Measurements from ENCODE around the gene PLEKHA7.

Gene PLEKHA7

DNA sequence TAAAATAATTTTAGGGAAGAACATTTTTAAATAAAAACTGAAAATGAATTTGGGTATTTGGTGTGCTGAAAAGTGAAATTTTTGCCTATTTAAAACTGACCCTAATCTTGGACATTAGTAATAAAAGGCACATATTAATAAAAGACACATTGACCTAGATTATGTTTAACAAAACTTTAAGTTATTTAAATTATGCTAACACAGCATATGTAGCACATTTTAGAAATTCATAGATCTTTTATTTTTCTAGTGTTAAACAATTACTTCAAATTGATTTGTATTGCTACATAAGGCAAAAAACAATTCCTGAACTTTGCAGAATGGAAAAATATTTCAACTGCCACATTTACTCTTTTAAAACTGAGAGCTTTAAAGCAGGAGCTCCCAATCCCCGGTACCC, 265.1 kb downstream of the PLEKHA7 start:
- no peak for DNase-seq (ENCODE audit: low read depth in 2 of 3, low spot score in 2 of 3)

DNA sequence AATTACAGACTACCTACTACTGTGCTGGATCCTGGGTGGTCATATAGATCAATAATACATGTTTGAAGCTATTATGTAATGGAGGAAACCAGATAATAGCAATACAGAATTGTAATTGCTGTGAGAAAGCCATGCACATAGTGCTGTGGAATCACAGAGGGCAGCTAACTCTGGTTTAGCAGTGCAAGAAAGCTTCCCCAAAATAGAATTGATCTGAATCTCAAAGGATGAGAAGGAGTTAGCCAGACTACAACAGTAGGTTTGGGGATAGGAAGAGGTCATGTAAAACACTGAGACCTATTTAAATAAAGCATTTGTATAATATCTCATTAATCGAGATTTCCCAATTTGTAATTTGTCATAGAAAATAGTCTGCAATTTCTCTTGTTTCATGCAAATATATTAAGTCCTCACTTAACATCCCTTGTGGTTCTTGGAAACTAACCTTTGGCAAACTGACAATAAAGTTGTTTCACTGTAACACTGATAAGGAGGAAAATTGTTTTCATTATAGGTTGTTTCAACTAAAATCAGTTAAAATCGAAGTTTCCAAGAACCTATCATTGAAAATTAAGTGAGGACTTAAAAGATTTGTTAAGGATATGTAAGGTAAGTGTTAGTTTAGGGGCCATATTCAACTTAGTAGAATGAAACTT, 268.1 kb downstream of the PLEKHA7 start:
- no peak for DNase-seq (ENCODE audit: low read depth in 2 of 3, low spot score in 2 of 3)

DNA sequence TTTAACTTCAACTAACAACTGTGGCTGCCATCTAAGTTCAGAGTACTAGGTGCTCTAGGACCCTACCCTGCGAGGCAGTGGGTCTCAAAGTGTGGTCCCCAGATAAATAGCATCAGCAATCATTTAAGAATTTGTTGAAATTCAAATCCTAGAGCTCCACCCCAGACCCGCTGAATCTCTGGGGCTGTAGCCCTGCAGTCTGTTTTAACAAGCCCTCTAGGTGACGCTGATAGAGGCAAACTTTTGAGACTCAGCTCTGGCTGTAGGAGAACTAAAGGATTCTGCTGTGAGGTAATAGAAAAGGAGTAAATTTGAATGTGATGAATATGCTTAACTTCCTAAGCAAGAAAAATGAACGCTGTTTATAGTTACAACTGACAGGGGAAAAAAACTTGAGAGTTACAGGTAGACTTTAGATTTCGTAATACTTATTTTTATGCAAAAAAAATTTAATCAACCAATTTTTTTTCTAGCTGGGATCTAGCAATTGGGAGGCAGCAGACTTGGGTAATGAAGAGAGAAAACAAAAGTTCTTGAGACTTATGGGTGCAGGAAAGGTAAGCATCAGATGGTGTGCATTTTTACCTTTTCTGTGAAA, 270.0 kb downstream of the PLEKHA7 start:
- DNase-seq (ENCODE audit: low read depth in 2 of 3, low spot score in 2 of 3) = no peak

DNA sequence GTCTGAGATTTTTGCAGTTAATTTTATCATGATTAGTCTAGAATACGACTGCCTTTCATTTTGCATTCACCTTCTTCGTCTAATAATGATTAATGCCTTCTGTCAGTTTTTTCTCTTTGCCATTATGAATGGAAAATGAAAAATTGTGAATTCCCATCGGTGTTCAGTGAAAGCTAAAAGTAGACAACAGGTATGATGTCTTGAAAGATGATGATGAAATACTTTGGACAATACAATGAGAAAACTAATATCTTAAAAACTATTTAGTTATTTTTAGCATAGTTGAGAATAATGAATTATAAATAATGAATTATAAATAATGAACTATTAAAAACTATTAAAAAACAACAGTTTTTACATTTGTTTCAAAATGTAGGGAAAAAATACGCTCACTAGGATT, 270.7 kb downstream of the PLEKHA7 start:
- no peak for DNase-seq (ENCODE audit: low read depth in 2 of 3, low spot score in 2 of 3)

DNA sequence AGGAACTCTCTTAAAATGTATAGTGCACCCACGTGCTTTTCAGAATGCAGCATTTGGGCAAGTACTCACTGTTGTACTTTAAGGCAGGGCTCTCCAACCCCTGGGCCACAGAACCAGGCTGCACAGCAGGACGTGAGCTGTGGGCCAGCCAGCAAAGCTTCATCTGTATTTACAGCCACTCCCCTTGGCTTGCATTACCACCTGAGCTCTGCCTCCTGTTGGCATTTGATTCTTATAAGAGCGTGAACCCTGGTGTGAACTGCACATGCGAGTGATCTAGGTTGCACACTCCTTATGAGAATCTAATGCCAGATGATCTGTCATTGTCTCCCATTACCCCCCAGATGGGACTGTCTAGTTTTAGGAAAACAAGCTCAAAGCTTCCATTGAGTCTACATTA, 272.7 kb downstream of the PLEKHA7 start:
- no peak for DNase-seq (ENCODE audit: low read depth in 2 of 3, low spot score in 2 of 3)

DNA sequence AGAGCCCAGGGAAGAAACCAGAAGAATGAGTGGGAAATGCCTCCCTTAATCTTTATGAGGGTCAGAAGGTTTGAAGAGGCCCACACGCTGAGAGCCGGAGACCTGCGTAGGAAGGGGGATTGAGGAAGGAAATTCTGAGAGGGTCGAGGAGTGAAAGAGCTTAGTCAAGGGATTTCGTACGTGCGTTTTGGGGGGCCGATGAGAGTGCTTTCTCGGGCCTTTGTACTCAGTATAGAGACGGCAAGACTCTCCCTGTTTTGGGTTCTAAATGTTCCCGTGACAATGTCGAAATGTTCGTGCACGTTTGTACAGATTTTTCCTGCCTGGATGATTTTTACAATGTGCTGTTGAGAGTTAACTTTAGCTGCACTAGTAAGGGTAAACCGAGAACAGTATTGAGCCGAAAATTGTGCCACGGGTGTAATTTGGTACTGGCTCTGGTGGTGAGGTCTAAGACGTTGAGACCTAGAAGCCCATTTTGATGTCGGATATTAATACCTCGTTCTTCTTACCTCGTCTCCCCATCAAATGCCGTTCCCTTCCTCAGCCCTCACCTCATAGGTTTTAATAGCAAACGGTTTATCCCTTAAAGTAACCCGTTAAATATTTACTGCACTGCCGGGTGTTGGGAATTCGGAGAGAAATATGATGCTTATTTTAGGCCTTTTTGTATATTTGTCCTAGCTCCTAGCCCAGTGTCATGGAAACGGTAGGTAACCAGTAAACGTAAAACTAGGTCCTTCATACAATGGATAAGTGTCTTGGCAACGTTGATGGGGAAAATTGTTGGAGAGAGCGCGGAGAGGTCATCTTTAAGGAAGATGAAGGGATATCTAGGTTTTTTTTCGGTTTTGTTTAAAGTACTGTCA, 275.0 kb downstream of the PLEKHA7 start:
- DNase-seq (ENCODE audit: low read depth in 2 of 3, low spot score in 2 of 3) = no peak

DNA sequence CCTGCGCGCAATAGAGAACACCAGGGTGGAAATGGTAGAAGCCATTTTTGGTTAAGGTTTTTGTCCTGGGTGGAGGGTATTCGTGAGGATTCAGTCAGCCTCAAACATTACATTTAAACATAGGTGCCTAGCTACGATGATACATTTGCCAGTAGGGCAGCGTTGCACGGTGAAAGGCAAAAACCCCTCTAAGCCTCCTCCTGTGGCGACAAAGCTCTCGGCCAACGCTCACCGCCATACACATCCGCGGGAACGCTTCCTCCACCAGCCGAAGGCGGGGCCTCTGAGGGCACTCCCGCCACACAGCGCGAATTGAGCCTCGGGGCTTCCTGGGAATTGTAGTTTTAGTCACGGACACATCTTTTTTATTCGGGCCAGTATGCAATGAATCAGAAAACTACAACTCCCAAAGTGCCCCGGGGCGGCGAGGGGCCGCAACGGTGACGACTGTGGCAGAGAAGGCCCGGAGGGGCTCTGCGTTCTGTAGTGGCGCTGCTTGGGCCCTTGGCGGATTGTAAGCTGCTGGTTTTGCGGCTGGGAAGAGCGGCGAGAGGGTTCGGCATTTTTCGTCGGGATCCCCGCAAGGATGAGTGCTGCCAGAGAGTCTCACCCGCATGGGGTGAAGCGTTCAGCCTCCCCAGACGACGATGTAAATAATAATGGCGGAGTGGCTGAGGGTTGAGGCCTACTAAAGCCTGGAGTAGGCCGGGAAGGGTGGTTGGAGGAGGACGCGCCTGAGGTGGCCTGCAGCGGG, 275.8 kb downstream of the PLEKHA7 start, which contains the start of gene C11orf58:
Gene C11orf58, plus strand, starts transcription at position 455 of the 754 bp plus-strand sequence. Its CDS starts 132 bp downstream, at position 587.
- peak; percentile 74 to 87 (median 85) for DNase-seq (ENCODE audit: low read depth in 2 of 3, low spot score in 2 of 3)

DNA sequence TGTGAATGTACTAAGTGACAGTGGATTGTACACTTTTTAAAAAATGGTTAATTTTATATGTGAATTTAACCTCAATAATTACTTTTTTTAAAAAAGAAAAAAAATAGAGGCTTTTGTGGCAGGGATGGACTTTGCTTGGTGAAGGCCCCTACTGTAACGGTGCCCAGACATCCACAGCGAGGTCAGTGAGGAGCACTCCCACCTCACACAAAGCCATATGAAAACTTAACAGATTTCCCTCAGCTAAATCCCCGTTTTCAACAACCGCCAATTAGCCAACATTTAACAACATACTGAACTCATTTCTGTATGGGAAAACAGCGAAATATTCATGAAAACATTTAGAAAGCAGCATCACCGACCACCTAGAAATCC, 276.4 kb downstream of the PLEKHA7 start:
- no peak for DNase-seq (ENCODE audit: low read depth in 2 of 3, low spot score in 2 of 3)
